Gastrocnemius medialis (tissue), 4 donors: ENCODE measurements around the gene DIO1.

Experiments used
- POLR2A ChIP-seq, 2 donors: fragments of 450-650 bp; IDR thresholded peaks; one replicate each; pipeline ENCODE4 v1.6.1; 2017; ENCODE audit warnings: antibody characterized with exemption in 2 of 2, mild to moderate bottlenecking in 2 of 2, moderate library complexity in 2 of 2
- TF ChIP-seq, protein P1 (sequence below), 5 experiments: fragments of 450-650 bp in 3 of 5; fragments of 200-600 bp in 2 of 5; sonication (generic) in 2 of 5; IDR thresholded peaks in 4 of 5; conservative IDR thresholded peaks in 1 of 5; 1 replicate in 4 of 5; 2 replicates in 1 of 5; pipeline ENCODE4 v1.5.1; 2016 to 2019; ENCODE audit warnings: antibody characterized with exemption in 5 of 5, mild to moderate bottlenecking in 3 of 5, moderate library complexity in 3 of 5

DNA sequence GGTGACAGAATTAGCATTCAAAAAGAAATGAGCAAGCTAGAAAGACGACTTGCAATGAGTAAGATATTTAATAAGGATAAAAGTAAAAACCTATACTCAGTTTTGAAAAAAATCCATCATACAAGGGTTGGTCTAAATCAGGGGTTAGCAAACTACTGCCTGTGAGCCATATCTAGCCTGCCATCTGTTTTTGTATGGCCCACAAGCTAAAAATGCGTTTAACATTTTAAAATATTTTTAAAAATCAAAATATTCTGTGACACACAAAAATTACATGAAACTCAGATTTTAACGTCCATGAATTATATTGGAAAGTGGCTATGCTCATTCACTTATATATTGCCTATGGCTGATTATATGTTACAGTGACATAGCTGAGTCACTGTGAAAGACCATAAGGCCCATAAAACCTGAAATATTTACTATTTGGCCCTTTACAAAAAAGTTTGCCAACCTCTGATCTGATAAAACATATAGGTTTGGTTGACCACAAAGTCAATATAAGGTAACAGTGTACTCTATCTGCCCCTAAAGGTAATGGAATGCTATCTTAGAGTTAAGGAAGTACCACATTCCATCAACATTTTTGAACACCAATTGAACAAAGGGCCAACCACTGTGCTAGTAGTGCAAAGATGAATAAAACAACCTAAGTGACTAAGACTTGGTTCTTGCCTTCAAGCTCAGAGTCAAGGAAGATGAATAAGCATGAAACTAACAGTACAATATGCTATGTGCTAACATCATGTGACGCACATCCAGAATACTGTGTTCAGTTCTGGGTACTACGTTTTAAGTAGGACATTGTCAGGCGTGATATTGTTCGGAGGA lies 48.4 kb downstream of the DIO1 start:
- TF ChIP-seq, protein P1, sequence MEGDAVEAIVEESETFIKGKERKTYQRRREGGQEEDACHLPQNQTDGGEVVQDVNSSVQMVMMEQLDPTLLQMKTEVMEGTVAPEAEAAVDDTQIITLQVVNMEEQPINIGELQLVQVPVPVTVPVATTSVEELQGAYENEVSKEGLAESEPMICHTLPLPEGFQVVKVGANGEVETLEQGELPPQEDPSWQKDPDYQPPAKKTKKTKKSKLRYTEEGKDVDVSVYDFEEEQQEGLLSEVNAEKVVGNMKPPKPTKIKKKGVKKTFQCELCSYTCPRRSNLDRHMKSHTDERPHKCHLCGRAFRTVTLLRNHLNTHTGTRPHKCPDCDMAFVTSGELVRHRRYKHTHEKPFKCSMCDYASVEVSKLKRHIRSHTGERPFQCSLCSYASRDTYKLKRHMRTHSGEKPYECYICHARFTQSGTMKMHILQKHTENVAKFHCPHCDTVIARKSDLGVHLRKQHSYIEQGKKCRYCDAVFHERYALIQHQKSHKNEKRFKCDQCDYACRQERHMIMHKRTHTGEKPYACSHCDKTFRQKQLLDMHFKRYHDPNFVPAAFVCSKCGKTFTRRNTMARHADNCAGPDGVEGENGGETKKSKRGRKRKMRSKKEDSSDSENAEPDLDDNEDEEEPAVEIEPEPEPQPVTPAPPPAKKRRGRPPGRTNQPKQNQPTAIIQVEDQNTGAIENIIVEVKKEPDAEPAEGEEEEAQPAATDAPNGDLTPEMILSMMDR (IDR thresholded peaks at IDR 0.05 in 4 of 5, conservative IDR thresholded peaks at IDR 0.05 in 1 of 5), result no peak
- no peak for TF ChIP-seq POLR2A (IDR thresholded peaks at IDR 0.05)
